GM04504 (cell line): ENCODE results near the gene TTK.

Source experiments
- DNase-seq: peaks from one replicate; pipeline ENCODE4 v3.0.0-alpha.2; 2012; ENCODE audit warnings: low read depth

TTK gene

DNA sequence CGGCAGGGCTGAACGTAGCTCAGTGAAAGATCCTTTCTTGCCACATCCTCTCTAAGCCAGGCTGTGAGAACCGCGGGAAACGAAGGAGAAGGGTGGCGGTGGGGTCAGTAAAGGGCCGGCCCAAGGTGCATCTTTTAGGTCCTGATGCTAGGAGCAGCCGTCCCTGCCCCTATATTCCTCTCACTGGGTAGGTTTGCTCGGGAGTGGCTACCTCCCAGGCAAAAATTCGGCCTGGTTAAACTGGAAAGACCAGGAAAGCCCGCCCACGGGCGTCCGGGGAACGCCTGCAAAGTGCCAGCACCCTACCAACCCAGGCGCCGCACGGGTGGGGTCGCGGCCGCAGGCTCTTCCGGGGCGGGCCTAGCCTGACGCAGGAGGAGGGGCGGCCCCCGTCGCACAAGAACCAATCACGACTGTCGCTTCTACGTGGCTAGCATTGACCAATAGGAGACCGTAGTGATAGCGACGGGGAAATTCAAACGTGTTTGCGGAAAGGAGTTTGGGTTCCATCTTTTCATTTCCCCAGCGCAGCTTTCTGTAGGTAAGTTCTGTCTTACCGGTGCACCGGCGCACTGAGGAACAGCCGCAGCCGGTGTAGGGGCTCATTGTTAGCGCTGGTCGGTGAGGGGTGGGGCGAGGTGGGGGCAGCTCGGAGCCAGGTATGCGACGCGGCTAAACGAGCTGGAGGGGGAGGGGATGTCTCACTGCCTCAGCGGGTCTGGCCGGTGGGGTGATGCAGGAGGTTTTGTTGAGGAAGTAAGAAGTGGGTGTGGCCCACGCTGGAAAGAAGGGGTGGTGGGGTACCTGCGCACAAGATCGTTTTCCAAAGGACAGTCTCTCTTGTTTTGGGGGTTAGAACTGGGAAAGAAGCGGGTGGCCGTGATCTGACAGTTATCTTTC is at the start of gene TTK:
TTK (plus strand) TSS at position 477 of the 900 bp plus-strand sequence. CDS start 1,195 bp downstream, outside the sequence.
- DNase-seq, result peak; percentile 89

DNA sequence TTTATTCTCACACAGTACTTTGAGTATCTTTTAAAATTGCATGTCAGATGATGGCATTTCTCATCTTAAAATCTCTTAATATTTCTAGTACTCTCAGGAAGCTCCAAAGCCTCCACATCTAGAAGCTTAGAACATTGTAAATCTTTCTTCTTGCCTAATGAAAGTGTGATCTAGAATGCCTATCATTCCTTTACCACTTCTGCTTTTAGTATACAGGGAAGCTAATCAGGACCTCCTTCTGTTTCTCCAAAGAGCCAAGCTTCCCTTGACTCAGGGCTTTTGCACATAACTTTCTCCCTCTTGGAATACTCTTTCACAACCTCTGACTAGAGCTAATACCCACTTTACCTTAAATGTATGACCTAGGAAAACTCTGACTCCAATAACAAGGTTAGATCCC is 49.6 kb upstream of the TTK start:
- DNase-seq, result no peak

DNA sequence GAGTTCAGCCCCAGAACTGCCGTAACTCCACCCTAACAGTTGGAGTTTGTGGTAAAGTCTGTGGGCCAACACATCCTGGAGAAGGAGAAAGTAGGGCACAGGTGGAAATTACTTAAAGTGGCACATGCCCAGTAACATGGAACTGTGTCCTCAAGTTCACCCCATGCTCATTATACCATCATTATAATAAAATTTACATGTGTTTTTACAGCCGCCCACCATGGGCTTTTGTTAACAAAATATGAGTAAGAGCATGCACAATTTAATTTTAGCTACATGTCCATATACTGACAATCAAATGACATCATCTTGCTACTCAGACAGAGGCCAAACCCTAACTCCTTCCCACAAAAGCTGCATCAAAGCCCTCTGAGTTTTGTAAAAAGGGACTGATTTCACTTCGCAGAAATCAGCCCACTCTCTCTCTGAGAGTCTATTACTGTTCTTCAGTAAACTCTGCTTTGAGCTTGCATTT is 39.8 kb upstream of the TTK start:
- no peak for DNase-seq

DNA sequence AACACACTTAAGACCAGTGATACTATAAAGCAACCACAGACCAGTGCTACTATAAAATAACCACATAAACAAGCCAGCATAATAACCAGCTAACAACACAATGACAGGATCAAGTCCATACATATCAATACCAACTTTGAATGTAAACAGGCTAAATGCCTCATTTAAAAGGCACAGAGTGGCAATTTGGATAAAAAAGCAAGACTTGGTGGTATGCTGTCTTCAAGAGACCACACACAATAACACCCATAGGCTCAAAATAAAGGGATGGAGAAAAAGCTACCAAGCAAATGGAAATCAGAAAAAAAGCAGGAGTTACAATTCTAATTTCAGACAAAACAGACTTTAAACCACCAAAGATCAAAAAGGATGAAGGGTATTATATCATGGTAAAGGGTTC is 37.3 kb upstream of the TTK start:
- no peak for DNase-seq

DNA sequence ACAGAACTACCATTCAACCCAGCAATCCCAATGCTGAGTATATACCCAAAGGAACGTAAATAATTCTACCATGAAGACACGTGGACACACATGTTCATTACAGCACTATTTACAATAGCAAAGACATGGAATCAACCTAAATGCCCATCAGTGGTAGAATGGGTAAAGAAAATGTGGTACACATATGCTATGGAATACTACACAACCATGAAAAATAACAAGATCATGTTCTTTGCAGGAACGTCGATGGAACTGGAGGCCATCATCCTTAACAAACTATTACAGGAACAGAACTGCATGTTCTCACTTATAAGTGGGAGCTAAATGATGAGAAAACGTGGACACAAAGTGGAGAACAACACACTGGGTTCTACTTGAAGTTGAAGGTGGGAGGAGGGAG is 34.7 kb upstream of the TTK start:
- no peak for DNase-seq

DNA sequence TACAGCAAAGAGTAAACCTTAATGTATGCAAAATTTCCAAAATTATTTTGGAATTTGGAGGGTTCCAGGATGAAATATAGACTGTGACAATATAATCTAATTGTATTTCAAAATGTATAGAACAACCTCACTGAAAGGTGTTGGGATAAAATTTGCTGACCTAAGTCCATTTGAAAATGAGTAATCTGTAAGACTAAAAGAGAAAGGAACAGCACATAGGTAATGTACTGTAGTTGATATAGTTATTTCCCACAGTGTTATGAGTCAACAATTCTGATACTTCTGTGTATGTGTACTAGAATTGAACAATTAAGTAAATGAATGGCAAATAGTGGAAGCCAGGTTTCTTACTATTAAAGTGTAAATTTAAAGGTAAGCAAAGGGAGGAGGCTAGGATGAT is 33.3 kb upstream of the TTK start:
- DNase-seq, result no peak

DNA sequence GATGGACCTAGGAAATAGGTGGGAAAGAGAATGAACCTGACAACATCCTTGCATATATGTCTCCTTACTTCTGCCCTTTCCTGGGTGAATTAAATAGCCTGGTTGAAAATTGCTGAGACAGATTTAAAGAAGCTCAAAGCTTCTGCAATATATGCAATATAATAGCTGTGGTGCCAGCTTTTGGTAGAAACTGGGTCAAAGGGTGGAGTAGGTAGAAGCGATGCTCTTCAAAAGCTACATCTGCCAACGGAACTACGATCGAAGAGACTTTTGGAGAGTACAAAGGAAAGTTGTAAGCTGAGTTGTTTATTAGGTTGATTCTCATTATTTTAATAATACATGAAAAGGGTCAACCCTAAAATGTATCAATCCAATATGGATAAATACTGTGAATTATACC is 22.8 kb upstream of the TTK start:
- no peak for DNase-seq

DNA sequence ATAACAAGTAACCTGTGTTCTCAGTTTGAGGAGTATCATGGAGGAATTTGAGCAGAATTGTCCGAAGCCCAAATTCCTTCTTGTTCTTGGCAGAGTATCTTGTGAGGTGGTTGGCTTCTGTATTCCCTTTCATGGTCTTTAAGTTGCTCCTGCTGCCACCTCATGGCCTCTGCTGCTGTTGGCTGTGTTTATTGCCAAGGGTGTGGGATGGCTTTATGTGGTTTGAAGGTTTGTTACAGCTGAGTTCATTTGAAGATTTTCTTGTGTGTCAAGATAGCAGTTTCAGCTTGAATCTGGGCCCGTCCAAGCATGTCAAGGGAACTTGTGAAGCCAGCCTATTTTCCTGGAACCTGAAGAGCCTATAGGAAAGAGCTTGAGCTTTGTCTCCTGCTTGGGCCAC is 20.2 kb upstream of the TTK start:
- no peak for DNase-seq

DNA sequence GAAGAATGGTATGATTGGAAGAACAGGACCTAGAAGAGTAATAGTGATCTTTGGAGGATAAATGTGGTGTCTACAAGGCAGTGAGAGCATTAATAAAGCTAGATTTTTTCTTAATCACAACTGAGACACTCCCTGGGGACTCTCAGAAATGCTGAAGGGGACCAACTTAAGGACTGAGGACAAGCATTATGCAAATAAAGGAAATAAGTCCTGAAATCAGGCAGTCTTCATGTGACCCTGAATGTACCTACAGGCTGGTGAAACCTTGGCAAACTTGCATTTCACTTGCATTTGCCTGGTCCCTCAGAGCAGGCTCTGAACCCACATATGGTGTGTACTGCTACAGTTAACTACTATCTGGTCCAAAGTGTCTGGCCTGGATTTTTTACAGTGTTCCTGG is 19.3 kb upstream of the TTK start:
- no peak for DNase-seq

DNA sequence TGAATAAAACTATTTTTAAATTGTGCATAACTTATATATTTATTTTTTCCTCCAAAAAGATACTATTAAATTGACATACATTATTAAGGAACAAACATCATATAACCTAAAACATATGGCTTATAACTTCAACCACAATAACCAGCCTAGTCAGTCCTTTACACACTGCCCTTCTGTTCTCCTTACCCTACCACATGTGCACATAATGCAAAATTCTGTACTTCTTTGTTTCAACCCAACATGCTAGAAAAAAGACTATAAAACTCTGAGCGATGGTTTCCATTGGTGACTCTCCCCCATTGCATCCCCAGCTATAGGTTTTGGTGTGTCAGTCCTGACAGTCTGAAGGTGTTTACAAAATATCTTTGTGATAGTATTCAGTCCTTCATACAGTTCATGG is 14.8 kb upstream of the TTK start:
- no peak for DNase-seq

DNA sequence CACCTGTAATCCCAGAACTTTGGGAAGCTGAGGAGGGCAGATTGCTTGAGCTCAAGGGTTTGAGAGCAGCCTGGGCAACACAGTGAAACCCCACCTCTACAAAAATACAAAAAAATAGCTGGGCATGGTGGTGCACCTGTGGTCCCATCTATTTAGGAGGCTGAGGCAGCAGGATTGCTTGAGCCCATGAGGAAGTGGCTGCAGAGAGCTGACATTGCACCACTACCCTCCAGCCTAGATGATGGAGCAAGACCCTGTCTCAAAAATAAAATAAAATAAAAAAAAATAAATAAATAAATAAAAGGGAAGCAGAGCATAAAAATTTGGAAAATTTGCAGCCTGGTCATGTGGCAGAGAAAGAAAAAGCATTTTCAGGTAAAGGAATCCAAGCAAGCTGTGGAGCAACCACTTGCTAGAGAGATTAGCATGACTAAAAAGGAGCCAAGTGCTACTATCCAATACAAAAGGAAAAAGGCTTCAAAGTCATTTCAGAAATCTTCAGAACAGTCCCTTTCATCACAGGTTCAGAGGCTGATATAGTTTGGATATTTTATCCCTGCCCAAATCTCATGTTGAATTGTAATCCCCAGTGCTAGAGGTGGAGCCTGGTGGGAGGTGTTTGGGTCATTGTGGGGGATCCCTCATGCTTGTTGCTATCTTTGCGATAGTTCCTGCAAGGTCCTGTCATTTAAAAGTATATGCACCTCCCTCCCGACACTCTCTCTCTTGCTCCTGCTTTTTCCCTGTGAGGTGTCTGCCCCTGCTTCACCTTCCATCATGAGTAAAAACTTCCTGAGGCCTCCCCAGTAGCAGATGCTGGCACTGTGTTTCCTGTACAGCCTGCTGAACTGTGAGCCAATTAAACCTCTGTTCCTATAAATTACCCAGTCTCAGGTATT is 11.2 kb upstream of the TTK start:
- no peak for DNase-seq

DNA sequence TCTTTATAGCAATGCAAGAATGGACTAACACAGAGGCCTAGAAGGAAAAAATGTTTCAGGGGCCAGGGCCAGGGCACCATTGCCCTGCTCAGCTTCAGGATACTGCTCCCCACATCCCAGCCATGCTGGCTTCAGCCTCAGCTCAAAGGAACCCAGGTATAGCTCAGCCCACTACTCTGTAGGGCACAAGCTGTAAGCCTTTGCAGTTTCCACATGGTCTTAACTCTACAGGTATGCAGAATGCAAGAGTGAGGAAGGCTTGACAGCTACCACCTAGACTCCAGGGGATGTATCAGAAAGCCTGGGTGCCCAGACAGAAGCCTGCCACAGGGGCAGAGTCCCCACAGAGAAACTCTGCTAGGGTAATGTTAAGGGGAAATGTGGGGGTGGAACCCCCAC is 10.5 kb upstream of the TTK start:
- DNase-seq, result no peak

DNA sequence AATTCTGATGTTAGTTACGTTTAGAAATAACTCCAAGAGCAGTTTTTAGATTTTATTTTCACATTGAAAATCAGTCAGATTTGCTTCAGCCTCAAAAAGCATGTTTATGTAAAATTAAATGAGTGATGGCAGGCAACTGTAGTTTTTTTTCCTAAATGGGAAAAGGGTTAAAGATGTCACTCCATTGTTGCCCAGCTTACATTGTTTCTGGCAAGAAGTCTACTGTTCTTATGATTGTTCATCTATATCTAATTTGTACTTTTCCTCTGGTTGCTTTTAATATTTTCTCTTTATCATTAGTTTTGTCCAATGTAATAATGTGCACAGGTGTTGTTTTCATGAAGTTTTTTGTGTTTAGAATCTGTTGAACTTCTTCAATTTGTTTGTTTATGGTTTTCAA is 6.7 kb upstream of the TTK start:
- no peak for DNase-seq

DNA sequence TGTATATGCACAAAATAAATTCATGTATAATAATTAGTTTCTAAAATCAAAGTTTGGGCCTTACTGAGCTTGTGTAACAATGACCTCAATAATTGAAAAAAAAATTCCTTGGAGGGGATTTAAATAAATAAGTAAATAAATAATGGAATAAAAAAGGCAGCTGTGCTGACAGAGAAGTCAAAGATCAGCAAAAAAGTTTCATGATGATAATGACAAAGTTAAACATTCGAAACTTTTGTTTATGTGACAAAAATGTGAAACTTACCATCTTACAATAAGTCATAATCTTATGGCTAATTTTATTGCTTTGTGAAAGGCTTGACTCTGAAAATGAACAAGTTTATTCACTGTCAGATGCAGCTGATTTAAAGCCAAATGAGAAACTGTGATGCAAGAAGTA is 3.1 kb upstream of the TTK start:
- no peak for DNase-seq

DNA sequence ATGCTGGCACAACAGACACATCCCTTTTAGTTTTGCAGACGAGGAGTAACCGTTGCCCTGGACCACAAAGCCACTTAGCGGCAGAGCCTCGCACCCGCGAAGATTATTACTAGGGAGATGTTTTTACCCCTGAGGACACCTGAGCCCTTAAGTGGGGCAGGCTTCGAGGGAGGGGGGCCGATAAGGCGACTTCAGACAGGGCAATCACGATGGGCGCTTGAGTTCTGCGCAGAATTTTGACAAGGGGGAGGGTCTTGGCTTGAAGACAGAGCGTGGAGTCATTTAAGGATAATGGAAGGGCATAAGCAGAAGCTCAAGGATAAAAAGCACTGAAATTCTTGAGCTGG is 650 bp upstream of the TTK start:
- DNase-seq, result no peak

DNA sequence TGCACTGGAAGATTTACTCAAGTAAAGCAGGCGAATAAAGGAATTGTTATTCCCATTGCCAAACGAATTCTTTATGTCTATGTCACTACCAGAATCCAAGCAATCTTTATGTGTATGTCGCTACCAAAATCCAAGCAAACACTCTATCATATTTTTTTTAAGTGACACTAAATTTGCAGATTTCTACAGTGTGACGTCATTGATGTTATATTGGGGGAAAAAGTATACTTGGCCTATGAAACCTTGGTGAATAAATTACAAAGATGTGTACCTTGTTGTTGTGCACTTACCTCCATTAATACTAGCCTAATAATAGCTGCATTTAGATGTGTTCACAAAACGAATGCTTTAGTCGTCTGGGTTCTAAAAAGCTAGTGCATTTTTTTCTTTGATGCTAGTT is 957 bp downstream of the TTK start:
- DNase-seq, result no peak

DNA sequence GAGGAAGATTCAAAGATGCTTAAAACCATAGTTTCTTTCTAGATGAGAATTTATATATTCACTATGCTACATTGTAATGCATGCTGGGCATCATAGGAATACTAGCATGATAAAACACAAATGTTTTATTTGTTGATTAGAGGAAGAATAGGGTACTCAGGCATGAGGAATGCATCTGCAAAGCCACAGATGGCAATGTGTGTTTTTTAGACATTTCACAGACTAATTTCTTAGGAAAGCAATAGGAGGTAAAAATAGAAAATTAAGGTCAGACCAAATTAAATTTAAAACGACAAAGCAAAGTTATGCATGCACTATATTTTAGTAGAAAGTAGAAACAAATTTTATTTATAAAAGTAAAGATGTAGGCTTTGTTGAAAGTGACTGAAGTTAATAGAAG is 2.1 kb downstream of the TTK start:
- no peak for DNase-seq

DNA sequence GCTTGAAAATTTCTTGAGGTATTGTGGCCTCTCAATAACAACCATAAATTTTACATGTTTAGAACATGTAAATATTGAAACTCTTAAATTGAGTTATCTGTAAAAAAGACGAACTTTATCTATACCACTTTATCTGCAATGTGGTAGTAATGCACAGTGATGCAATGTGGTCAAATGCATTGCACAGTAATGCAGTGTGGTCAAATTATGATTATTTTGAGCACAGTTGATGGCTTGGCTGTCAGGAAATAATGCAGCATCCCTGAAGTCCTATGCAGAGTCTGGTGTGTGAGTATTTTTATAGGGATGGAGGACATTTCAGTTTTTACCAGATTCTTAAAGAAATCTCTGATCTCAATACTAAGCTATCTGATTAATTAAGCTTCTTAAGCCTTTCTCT is 5.1 kb downstream of the TTK start:
- no peak for DNase-seq

DNA sequence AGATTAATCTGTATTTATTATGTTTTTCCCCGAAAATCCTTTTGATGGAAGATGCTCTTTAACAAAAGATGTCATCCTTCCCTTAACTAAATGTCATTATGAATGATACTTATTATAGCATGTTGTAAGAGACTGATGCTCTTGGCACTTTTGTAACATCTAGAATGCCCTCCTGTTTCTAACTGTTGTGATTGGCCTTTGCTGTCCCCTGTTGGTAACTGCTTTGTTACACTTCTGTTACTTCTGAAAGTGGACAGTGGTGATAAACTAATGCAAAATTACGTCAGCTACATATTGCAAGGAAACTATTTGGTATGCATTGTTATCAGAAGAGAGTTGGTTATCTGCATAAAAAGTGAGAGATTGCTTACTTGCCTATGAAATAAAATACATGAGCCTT is 5.8 kb downstream of the TTK start:
- DNase-seq, result no peak

DNA sequence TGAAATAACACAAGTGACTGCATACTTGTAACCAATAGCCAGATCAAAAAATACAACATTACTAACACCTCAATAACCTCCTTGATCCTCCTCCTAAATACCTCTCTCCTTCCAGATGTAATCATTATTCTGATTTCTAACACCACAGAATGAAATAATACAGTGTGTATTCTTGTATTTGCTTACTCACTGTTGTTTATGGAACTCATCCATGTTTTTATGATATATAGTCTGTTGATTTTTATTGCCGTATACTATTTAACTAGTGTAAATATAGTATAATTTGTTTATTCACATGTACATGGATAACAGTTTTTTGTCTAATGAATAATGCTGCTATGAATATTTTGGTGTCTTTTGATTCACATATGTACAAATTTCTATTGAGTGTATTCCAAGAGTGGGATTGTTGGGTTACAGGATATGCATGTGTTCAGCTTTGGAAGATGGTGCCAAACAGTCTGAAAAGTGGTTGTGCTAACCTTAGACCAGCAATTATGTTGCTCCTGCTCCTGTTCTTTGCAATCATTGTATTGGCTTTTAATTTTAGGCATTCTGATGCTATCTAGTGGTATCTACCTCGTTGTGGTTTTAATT is 11.5 kb downstream of the TTK start:
- no peak for DNase-seq

DNA sequence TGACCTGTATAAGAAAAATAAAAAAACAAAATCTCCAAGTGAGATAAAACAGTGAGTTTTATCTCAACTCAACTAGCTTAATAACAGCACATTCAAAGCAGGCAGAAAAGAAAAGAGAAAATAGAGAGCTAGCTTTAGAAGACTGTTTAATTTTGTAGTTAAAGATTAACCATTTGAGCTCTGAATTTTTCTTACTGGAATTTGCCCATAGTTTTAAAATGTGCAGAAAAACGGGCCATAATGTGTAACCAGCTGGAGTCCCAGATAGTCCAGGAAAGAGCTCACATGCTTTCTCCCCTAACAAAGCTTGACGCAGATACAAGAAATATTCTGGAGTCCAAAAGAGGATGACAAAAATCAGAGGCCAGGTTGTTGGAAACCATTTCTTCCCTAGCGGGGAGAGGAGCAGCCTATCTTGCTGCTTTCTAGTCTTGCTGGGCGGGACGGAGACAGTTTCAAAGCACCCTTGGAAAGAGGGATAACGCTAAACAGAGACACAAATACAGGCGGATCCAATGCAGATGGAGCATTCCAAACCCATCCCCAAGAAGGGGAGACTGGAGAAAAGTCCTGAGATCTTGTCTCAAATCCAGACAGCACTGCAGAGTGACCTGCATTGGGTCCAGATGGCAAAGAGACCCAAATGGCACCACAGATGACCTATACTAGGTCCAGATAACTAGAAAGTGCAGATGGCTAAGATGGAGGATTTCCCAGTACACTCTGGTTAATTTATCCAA is 16.1 kb downstream of the TTK start:
- no peak for DNase-seq

DNA sequence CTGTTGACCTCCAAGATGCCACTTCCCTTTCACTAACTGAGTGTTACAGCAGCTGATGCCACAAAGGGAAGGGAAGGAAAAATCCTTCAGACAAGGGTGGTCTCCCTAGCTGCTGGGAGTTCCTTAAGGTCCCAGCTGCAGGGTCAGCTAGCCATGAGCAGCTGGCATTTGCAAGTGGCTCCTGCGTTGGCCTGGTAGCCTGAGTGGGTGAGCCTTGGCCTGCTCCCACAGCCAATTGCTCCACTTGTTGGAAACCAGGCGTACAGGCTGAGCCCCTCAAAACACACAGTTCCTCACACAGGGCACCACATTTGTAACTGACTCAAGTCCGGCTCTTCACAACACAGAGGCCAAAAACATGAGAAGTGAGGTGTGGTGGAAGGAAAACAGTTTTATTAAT is 16.7 kb downstream of the TTK start:
- no peak for DNase-seq
